Hepatocyte (in vitro differentiated cells): ENCODE results near the gene SMIM41. TPM values are rescaled to one million over a fixed set of nuclear protein-coding genes. Genes with fewer than 3 reads are reported as not detected.

Experiments used
- DNase-seq: peaks from one replicate; pipeline ENCODE4 v3.0.0-alpha.2; 2016; ENCODE audit warnings: low spot score
- H2AFZ ChIP-seq: fragments of 200-600 bp; sonication (generic); 2 replicates; pipeline ENCODE4 v1.6.0; 2016; ENCODE audit warnings: antibody characterized with exemption, mild to moderate bottlenecking
- H3K27ac ChIP-seq: fragments of 200-600 bp; sonication (generic); 2 replicates; pipeline ENCODE4 v1.5.1; 2016; ENCODE audit warnings: mild to moderate bottlenecking
- H3K27me3 ChIP-seq: fragments of 200-600 bp; sonication (generic); 2 replicates; pipeline ENCODE4 v1.6.1; 2016
- H3K36me3 ChIP-seq: fragments of 200-600 bp; sonication (generic); replicated peaks from 2 replicates; pipeline ENCODE4 v1.5.1; 2016; ENCODE audit warnings: low read depth; ENCODE audit not compliant: insufficient read depth
- H3K4me1 ChIP-seq: fragments of 200-600 bp; sonication (generic); 2 replicates; pipeline ENCODE4 v1.5.1; 2016; ENCODE audit warnings: mild to moderate bottlenecking, moderate library complexity; ENCODE audit not compliant: insufficient read depth
- H3K4me2 ChIP-seq: fragments of 200-600 bp; sonication (generic); 2 replicates; pipeline ENCODE4 v1.6.0; 2016
- H3K4me3 ChIP-seq: fragments of 200-600 bp; sonication (generic); 2 replicates; pipeline ENCODE4 v1.5.1; 2016; ENCODE audit warnings: mild to moderate bottlenecking
- H3K79me2 ChIP-seq: fragments of 200-600 bp; sonication (generic); 2 replicates; pipeline ENCODE4 v1.6.0; 2017; ENCODE audit warnings: mild to moderate bottlenecking
- H3K9me2 ChIP-seq: fragments of 200-600 bp; sonication (generic); replicated peaks from 2 replicates; pipeline ENCODE4 v1.6.0; 2017; ENCODE audit warnings: mild to moderate bottlenecking; ENCODE audit not compliant: insufficient read depth
- H3K9me3 ChIP-seq: fragments of 200-600 bp; sonication (generic); 2 replicates; pipeline ENCODE4 v1.5.1; 2016; ENCODE audit warnings: low read depth, mild to moderate bottlenecking
- H4K20me1 ChIP-seq: fragments of 200-600 bp; sonication (generic); 2 replicates; pipeline ENCODE4 v1.6.0; 2016; ENCODE audit warnings: mild to moderate bottlenecking; ENCODE audit not compliant: insufficient read depth, poor library complexity, severe bottlenecking
- EZH2 ChIP-seq: fragments of 200-600 bp; sonication (generic); IDR thresholded peaks from 2 replicates; pipeline ENCODE4 v1.6.1; 2016; ENCODE audit warnings: antibody characterized with exemption, mild to moderate bottlenecking, borderline replicate concordance
- EZH2phosphoT487 ChIP-seq: fragments of 200-600 bp; sonication (generic); IDR thresholded peaks from one replicate; pipeline ENCODE4 v1.6.1; 2018; ENCODE audit warnings: antibody characterized with exemption, mild to moderate bottlenecking, low read depth, moderate library complexity; ENCODE audit not compliant: unreplicated experiment, severe bottlenecking
- WGBS: methylation state at CpG from one replicate; pipeline ENCODE4 v1.1.6; 2016; ENCODE audit warnings: low lambda C conversion rate; ENCODE audit errors: missing lambda C conversion rate; 5-methylcytosine and 5-hydroxymethylcytosine counted together
- polyA plus RNA-seq: library from polyadenylated mRNA; unstranded; fragments of >200 nt; fragmentation: Nextera tagmentation; extraction: Ambion mirVana; gene quantifications from 2 replicates; pipeline ENCODE4 v1.2.1, GENCODE V29; 2016
- total RNA-seq: library from RNA; depleted of rRNA; stranded (reverse); fragments of >200 nt; gene quantifications from 2 replicates; pipeline ENCODE4 v1.2.3, GENCODE V29; 2014
- TF ChIP-seq, protein P1 (sequence below): fragments of 200-600 bp; sonication (generic); IDR thresholded peaks from 2 replicates; pipeline ENCODE4 v1.5.1; 2016; ENCODE audit warnings: antibody characterized with exemption, mild to moderate bottlenecking; ENCODE audit not compliant: poor library complexity

Gene SMIM41
- total and polyA plus RNA-seq, 2 experiments from 2014 or later, result not detected

DNA sequence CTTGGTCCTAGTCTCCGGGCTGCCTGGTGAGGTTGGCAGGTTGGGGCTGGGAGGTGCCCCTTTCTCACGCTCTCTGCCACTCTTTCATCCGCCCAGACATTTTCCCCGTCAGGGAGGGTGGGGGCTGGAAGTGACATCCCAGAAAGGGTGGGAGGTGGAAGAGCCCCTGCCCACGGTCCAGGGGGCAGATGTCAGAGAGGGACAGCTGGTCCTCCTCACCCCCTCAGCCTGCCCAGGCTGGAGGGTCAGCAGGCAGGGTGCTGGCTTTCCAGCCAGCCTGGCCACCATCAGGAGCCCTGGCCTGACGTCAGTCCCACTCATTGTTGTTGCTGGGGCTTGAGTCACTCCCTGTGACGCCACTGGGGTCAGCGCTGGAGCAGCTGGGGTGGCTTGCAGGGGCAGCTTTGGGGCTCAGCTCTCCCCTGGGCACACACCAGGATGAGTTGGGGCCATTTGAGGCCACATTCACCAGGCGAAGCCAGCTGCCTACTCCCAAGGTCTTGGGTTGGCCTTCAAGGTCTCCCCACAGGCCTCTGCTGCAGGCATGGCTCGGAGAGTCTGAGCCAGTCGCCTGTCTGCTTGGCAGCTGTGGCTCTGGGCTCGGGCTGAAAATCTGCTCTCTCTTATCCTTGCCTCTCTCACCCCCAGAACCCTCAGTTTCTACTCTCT, 15.4 kb upstream of the SMIM41 start:
- H2AFZ ChIP-seq, result no peak overlapping the region

DNA sequence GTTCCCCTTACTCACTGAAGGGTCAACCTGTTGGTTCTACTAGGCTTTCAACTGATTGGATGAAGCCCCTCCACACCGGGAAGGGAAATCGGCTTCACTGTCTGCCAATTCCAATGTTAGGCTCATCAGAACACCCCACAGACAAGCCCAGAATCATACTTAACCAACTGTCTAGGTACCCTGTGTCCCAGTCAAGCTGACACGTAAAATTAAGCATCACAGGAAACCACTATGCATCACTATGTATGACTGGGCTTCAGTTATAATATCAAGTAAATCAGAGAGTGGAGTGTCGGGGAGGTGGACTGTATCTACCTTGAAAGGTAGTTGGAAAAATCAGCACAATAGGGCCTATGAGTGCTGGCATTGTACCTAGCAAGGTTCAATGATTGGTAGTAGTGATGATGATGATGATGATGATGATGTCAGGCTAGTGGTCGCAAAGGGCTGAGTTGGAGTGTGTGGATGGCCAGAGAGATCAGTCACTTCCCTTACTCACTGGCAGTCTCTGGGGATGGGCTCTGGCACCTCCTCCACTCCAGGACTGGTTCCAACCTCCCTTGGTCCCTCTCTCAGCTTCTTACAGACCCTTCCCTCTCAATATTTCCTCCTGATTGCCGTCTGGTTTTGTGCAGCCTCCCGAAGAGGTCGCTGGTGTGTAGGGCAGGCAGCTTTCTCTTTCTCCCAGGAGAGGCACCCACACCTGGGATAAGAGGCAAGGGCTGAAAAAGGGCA, 13.0 kb upstream of the SMIM41 start:
- no peak overlapping the region for H3K27ac ChIP-seq
- H4K20me1 ChIP-seq, result peaks cover 4% of the 10 kb centered on the region
- no peak overlapping the region for H3K4me2 ChIP-seq
- TF ChIP-seq, protein P1, sequence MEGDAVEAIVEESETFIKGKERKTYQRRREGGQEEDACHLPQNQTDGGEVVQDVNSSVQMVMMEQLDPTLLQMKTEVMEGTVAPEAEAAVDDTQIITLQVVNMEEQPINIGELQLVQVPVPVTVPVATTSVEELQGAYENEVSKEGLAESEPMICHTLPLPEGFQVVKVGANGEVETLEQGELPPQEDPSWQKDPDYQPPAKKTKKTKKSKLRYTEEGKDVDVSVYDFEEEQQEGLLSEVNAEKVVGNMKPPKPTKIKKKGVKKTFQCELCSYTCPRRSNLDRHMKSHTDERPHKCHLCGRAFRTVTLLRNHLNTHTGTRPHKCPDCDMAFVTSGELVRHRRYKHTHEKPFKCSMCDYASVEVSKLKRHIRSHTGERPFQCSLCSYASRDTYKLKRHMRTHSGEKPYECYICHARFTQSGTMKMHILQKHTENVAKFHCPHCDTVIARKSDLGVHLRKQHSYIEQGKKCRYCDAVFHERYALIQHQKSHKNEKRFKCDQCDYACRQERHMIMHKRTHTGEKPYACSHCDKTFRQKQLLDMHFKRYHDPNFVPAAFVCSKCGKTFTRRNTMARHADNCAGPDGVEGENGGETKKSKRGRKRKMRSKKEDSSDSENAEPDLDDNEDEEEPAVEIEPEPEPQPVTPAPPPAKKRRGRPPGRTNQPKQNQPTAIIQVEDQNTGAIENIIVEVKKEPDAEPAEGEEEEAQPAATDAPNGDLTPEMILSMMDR, result no peak
- TF ChIP-seq EZH2 (no peak), EZH2phosphoT487 (no peak)
- no peak overlapping the region for H2AFZ ChIP-seq
- peaks cover 8% of the 10 kb centered on the region for H3K4me1 ChIP-seq
- no peaks in the 10 kb centered on the region for H3K9me3 ChIP-seq
- H3K9me2 ChIP-seq, result no peaks in the 10 kb centered on the region
- DNase-seq, result no peak
- peaks cover 16% of the 10 kb centered on the region for H3K79me2 ChIP-seq
- 62% methylated on average over 8 of the region's 8 CpGs for WGBS
- no peaks in the 10 kb centered on the region for H3K36me3 ChIP-seq
- H3K27me3 ChIP-seq, result peaks cover 12% of the 10 kb centered on the region
- no peak overlapping the region for H3K4me3 ChIP-seq

More for the DNA sequence above, 15.4 kb upstream of the SMIM41 start:
- H3K9me2 ChIP-seq, result no peaks in the 10 kb centered on the region
- H3K9me3 ChIP-seq, result no peaks in the 10 kb centered on the region
- DNase-seq, result no peak
- H3K4me3 ChIP-seq, result no peak overlapping the region
- no peak overlapping the region for H3K4me2 ChIP-seq
- no peak overlapping the region for H3K27ac ChIP-seq
- H4K20me1 ChIP-seq, result no peaks in the 10 kb centered on the region
- WGBS, result 79% methylated on average over 12 of the region's 12 CpGs
- H3K27me3 ChIP-seq, result peaks cover 12% of the 10 kb centered on the region
- no peaks in the 10 kb centered on the region for H3K36me3 ChIP-seq
- no peaks in the 10 kb centered on the region for H3K4me1 ChIP-seq
- H3K79me2 ChIP-seq, result no peaks in the 10 kb centered on the region
- TF ChIP-seq, protein P1, result no peak

DNA sequence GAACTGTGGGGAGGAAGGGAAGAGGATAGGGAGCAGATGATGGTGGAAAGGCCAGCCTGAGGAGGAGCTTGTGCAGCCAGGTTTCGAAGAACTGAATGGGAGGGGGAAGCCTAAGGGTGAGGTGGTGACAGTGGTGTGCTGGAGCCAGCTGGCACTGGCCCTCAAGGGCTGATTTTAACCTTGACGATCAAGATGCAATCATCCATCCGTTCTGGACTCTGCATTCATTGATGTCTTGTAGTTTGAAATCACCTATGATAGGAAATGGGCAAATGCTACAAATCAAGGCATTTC, 12.5 kb upstream of the SMIM41 start:
- no peak overlapping the region for H3K4me2 ChIP-seq
- H3K79me2 ChIP-seq, result peaks cover 21% of the 10 kb centered on the region
- DNase-seq, result no peak
- TF ChIP-seq EZH2, result no peak
- no peak for TF ChIP-seq EZH2phosphoT487
- TF ChIP-seq, protein P1, result no peak
- H4K20me1 ChIP-seq, result peaks cover 7% of the 10 kb centered on the region
- no peaks in the 10 kb centered on the region for H3K9me3 ChIP-seq
- no peak overlapping the region for H3K4me3 ChIP-seq
- peaks cover 8% of the 10 kb centered on the region for H3K4me1 ChIP-seq
- peaks cover 12% of the 10 kb centered on the region for H3K27me3 ChIP-seq
- no peaks in the 10 kb centered on the region for H3K36me3 ChIP-seq
- H2AFZ ChIP-seq, result no peak overlapping the region
- 80% methylated on average over 3 of the region's 3 CpGs for WGBS
- no peak overlapping the region for H3K27ac ChIP-seq
- no peaks in the 10 kb centered on the region for H3K9me2 ChIP-seq
